ENCODE results near the gene FUNDC2. TPM values are rescaled to one million over a fixed set of nuclear protein-coding genes. Genes with fewer than 3 reads are reported as not detected.
A peak's percentile ranks its signal among the peaks of the same experiment; 100 is the strongest.

The FUNDC2 gene
- total RNA-seq, 1 donor from 2014 or later: 44.2 TPM

DNA sequence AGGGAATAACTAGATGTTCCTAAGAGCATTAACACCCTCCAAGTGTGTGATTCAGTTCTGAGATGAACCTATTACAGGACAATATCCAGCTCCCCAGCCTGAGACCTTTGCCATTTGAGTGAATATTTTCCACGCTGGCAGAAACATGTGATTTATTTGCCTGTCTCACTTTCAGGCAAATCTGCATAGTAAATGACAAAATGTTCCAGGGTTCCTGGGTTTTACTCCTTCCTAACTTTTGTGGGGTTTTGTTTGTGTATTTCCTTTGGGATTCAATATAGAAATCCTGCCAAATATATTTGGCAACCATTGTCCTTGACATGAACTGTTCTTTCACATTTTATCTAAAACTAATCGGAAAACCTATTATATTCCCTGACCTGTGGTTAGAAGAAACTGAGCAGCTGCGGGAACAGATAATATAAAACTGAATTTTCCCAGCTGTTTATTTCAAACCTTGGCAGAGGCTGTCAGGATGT, 16.6 kb upstream of the FUNDC2 start:
- Mint-ChIP-seq H3K27ac (ENCODE audit: unreplicated experiment) (no peak overlapping the region), H3K4me1 (ENCODE audit: low read depth) (no peaks in the 10 kb centered on the region), H3K4me3 (ENCODE audit: unreplicated experiment) (no peak overlapping the region), H3K27me3 (ENCODE audit: low read depth) (no peaks in the 10 kb centered on the region), H3K9me3 (ENCODE audit: low read depth) (peaks cover 11% of the 10 kb centered on the region), H3K36me3 (ENCODE audit: low read depth) (no peaks in the 10 kb centered on the region)
- TF ChIP-seq, protein P1, sequence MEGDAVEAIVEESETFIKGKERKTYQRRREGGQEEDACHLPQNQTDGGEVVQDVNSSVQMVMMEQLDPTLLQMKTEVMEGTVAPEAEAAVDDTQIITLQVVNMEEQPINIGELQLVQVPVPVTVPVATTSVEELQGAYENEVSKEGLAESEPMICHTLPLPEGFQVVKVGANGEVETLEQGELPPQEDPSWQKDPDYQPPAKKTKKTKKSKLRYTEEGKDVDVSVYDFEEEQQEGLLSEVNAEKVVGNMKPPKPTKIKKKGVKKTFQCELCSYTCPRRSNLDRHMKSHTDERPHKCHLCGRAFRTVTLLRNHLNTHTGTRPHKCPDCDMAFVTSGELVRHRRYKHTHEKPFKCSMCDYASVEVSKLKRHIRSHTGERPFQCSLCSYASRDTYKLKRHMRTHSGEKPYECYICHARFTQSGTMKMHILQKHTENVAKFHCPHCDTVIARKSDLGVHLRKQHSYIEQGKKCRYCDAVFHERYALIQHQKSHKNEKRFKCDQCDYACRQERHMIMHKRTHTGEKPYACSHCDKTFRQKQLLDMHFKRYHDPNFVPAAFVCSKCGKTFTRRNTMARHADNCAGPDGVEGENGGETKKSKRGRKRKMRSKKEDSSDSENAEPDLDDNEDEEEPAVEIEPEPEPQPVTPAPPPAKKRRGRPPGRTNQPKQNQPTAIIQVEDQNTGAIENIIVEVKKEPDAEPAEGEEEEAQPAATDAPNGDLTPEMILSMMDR (IDR thresholded peaks at IDR 0.05): no peak
- no peak for DNase-seq (ENCODE audit: low spot score)

DNA sequence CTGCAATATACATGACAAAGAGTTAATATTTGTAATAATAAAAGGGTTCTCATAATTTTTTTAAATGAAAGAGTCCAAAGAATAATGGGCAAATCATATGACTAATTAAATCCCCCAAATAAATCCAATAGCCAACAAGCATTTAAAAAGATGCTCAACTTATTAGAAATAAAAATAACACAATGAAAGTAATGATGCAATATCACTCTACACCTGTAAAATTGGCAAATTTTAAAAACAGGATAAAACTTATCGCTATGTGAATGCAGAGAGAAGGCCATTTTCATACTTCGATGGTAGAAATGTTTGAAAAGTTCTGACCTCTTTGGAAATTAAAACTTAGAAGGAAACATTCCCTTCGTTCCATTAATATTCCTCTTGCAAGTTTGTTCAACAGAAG, 6.1 kb upstream of the FUNDC2 start:
- DNase-seq (ENCODE audit: low spot score): no peak
- Mint-ChIP-seq H3K9me3 (ENCODE audit: low read depth) (peaks cover 2% of the 10 kb centered on the region), H3K4me3 (ENCODE audit: unreplicated experiment) (no peak overlapping the region), H3K4me1 (ENCODE audit: low read depth) (no peaks in the 10 kb centered on the region), H3K27ac (ENCODE audit: unreplicated experiment) (no peak overlapping the region), H3K36me3 (ENCODE audit: low read depth) (no peaks in the 10 kb centered on the region), H3K27me3 (ENCODE audit: low read depth) (peaks cover 2% of the 10 kb centered on the region)
- TF ChIP-seq, protein P1 (IDR thresholded peaks at IDR 0.05): no peak

DNA sequence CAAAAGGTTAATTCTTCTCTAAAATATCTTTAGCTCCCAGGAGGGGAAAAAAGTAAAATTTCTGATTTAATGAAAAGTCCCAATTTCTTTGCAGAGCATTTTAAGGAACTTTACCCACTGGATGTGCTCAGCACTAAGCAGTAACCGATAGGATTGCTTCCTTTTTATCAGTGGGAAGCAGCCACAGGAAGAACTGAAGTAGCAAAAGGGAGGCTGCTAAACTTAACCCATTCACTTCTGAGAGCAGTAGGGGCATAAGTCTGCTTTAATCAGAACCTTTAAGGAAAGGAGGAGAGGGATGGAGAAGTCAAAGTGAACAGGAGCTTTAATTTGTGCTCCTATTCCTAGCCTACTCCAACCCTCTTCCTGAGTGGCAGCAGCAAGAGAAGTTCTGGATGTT, 4.1 kb upstream of the FUNDC2 start, which contains the start of gene F8:
Gene F8, minus strand, starts transcription at position 139 of the 400 bp plus-strand sequence. CDS start 171 bp downstream, outside the sequence.
- Mint-ChIP-seq H3K4me3 (ENCODE audit: unreplicated experiment) (no peak within 1 kb of the TSS), H3K27me3 (ENCODE audit: low read depth) (peaks cover 2% of the 10 kb centered on the region), H3K4me1 (ENCODE audit: low read depth) (no peaks in the 10 kb centered on the region), H3K27ac (ENCODE audit: unreplicated experiment) (peak within 1 kb of the TSS; percentile 4), H3K9me3 (ENCODE audit: low read depth) (peaks cover 2% of the 10 kb centered on the region), H3K36me3 (ENCODE audit: low read depth) (no peaks in the 10 kb centered on the region)
- no peak for DNase-seq (ENCODE audit: low spot score)
- TF ChIP-seq, protein P1 (IDR thresholded peaks at IDR 0.05): no peak

DNA sequence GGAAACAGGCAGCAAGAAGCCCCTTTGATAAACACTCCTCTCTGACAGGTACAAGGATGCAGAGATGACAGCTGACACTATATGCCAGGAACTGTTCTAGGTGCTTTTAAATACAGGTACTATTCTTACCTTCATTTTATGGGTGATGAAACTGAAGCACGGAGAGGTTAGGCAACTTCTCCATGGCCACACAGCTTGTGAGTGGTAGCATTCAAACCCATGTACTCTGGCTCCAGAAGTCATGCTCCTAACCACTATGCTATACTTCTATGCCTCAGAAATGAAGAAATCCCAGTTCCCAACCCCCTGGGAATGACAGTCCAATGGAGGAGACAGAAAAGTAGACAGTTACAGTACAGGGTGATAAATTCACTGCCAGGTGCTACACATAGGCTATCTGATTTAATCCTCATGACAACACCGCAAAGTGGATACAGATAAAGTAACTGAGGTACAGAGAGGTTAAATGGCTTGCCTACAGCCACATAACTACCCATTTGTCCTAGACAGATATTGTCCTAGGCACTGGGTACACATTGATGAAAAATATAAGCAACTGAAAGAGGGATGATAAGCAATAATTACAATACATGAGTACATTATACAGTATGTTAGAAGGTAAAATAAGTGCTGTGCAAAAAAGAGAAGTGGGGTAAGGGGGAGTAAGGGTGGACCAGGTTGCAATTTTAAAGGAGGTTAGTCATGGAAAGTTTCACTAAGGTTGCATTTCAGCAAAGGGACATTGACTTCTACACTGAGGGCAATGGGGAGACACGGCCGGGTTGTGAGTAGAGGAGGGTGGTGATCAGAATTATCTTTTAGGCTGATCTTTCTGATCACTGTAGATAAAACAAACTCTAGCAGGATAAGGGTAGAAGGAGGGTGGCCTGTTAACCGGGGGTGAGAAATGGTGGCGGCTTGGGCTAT, 2.5 kb upstream of the FUNDC2 start:
- Mint-ChIP-seq H3K36me3 (ENCODE audit: low read depth) (no peaks in the 10 kb centered on the region), H3K4me1 (ENCODE audit: low read depth) (peaks cover 11% of the 10 kb centered on the region), H3K27me3 (ENCODE audit: low read depth) (peaks cover 2% of the 10 kb centered on the region), H3K27ac (ENCODE audit: unreplicated experiment) (no peak overlapping the region), H3K4me3 (ENCODE audit: unreplicated experiment) (no peak overlapping the region), H3K9me3 (ENCODE audit: low read depth) (peaks cover 2% of the 10 kb centered on the region)
- TF ChIP-seq, protein P1 (IDR thresholded peaks at IDR 0.05): no peak
- DNase-seq (ENCODE audit: low spot score): no peak

DNA sequence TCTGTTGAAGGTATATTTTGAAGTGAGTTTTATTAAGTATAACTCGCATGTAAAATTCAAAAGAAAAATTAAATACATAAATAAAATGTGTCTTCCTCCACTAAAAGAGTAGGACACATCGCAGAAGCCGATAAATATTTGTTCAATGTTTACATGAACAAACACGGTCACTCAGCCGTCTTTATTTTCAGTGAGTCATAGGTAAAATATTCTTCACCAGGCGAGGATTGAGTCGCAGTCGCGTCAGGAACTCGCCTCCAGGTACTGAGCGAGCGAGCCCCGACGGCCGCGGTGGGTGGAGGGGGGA, 271 bp upstream of the FUNDC2 start:
- no peak for DNase-seq (ENCODE audit: low spot score)
- peaks cover 11% of the 10 kb centered on the region for H3K4me1 Mint-ChIP-seq (ENCODE audit: low read depth)
- H3K9me3 Mint-ChIP-seq (ENCODE audit: low read depth): peaks cover 5% of the 10 kb centered on the region
- TF ChIP-seq, protein P1 (IDR thresholded peaks at IDR 0.05): no peak
- H3K27ac Mint-ChIP-seq (ENCODE audit: unreplicated experiment): peak overlapping the region; percentile 97
- H3K36me3 Mint-ChIP-seq (ENCODE audit: low read depth): no peaks in the 10 kb centered on the region
- H3K27me3 Mint-ChIP-seq (ENCODE audit: low read depth): no peaks in the 10 kb centered on the region
- H3K4me3 Mint-ChIP-seq (ENCODE audit: unreplicated experiment): peak overlapping the region; percentile 79
